GM12878 (cell line): ENCODE data around the gene SLC25A47. TPM values are rescaled to one million over a fixed set of nuclear protein-coding genes. Genes with fewer than 3 reads are reported as not detected.
"Not testable (repeated sequence)": the region's sequence is repeated elsewhere in the genome, so short reads cannot be mapped to it uniquely, and the experiment has no call there.

Experiments used
- ATAC-seq: fragments of 200-7000 bp; cut with Tn5 transposase; 3 replicates; pipeline ENCODE4 v1.9.1; 2020; ENCODE audit warnings: mild to moderate bottlenecking, moderate library complexity
- BruUV-seq: library from RNA; stranded (reverse); fragments of 400-500 nt; replicated peaks from 2 replicates; lab custom pipeline; 2021; lab: Mats Ljungman, UMichigan
- CTCF ChIA-PET: fragments of 300-600 bp; sonication (Branson Sonifier 250); formaldehyde crosslinking; extraction: SDS; loops from one replicate; lab custom pipeline; 2021; ENCODE audit warnings: inconsistent platforms; lab: Yijun Ruan, JAX
- POLR2A ChIA-PET: fragments of 350-600 bp; formaldehyde crosslinking; extraction: SDS; loops from one replicate; lab custom pipeline; 2021; ENCODE audit warnings: inconsistent platforms; lab: Charles Lee
- RAD21 ChIA-PET: fragments of 300-600 bp; sonication (Branson Sonifier 250); formaldehyde crosslinking; loops from one replicate; lab custom pipeline; 2023; ENCODE audit warnings: antibody characterized with exemption; ENCODE audit not compliant: unreplicated experiment; lab: Charles Lee
- SMC1A ChIA-PET: fragments of 300-600 bp; sonication (Branson Sonifier 250); formaldehyde crosslinking; loops from one replicate; lab custom pipeline; 2023; ENCODE audit not compliant: unreplicated experiment, uncharacterized antibody; lab: Charles Lee
- DNase-seq: peaks from one replicate; pipeline ENCODE4 v3.0.0-alpha.2; 2011; ENCODE audit warnings: low read depth, low spot score
- FAIRE-seq: peaks from 3 replicates; lab custom pipeline; 2011; peaks lifted over from hg19 to GRCh38; lab: Jason Lieb, UNC
- H2AFZ ChIP-seq: 2 replicates; pipeline ENCODE4 v1.6.0; 2011; ENCODE audit warnings: low read depth, low read length, control low read depth; ENCODE audit not compliant: control insufficient read depth
- H3K27ac ChIP-seq: 2 replicates; pipeline ENCODE4 v1.5.1; 2011; ENCODE audit warnings: control low read depth; ENCODE audit not compliant: control insufficient read depth, insufficient read depth
- H3K27me3 ChIP-seq, 2 experiments: replicated peaks in 1 of 2; 2 replicates each; pipeline versions ENCODE4 v1.6.0 to v1.6.1; 2011; ENCODE audit warnings: low read length in 1 of 2; ENCODE audit not compliant: control insufficient read depth in 2 of 2, insufficient read depth in 2 of 2
- H3K36me3 ChIP-seq, 2 experiments: 2 replicates each; pipeline ENCODE4 v1.5.1; 2011; ENCODE audit warnings: low read length in 1 of 2; ENCODE audit not compliant: control insufficient read depth in 2 of 2, insufficient read depth in 2 of 2
- H3K4me1 ChIP-seq: 2 replicates; pipeline ENCODE4 v1.6.1; 2011; ENCODE audit warnings: mild to moderate bottlenecking, low read length, moderate library complexity, mixed read lengths; ENCODE audit not compliant: control insufficient read depth, insufficient read depth
- H3K4me2 ChIP-seq: 2 replicates; pipeline ENCODE4 v1.6.0; 2011; ENCODE audit warnings: control low read depth; ENCODE audit not compliant: control insufficient read depth, insufficient read depth
- H3K4me3 ChIP-seq: fragments of 200-600 bp; sonication (generic); 2 replicates; pipeline ENCODE4 v1.5.1; 2016
- H3K79me2 ChIP-seq: 2 replicates; pipeline ENCODE4 v1.6.0; 2011; ENCODE audit warnings: low read length; ENCODE audit not compliant: control insufficient read depth, insufficient read depth
- H3K9ac ChIP-seq: 2 replicates; pipeline ENCODE4 v1.8.0; 2011; ENCODE audit warnings: low read length, control low read depth, mixed read lengths; ENCODE audit not compliant: control insufficient read depth, insufficient read depth
- H3K9me3 ChIP-seq: replicated peaks from 3 replicates; pipeline ENCODE4 v1.5.1; 2011; ENCODE audit warnings: mild to moderate bottlenecking, low read length; ENCODE audit not compliant: control insufficient read depth, insufficient read depth
- H4K20me1 ChIP-seq: 2 replicates; pipeline ENCODE4 v1.6.0; 2011; ENCODE audit not compliant: control insufficient read depth, insufficient read depth
- BRCA1 ChIP-seq: IDR thresholded peaks from 2 replicates; pipeline ENCODE4 v1.6.1; 2011; ENCODE audit warnings: low read depth, low read length, improper control_type of control experiment
- E4F1 ChIP-seq: fragments of 450-650 bp; IDR thresholded peaks from 2 replicates; pipeline ENCODE4 v1.6.1; 2018; ENCODE audit warnings: borderline replicate concordance, mild to moderate bottlenecking; ENCODE audit not compliant: partially characterized antibody
- EED ChIP-seq: sonication (generic); IDR thresholded peaks from 2 replicates; pipeline ENCODE4 v1.6.1; 2016; ENCODE audit warnings: antibody characterized with exemption, low read depth
- MLLT1 ChIP-seq: fragments of 450-650 bp; IDR thresholded peaks from 2 replicates; pipeline ENCODE4 v1.6.1; 2016; ENCODE audit warnings: mild to moderate bottlenecking
- RB1 ChIP-seq: fragments of 450-650 bp; formaldehyde crosslinking; IDR thresholded peaks from 2 replicates; pipeline ENCODE4 v1.6.1; 2017; ENCODE audit warnings: mild to moderate bottlenecking, borderline replicate concordance
- RBBP5 ChIP-seq: fragments of 200-600 bp; sonication (generic); conservative IDR thresholded peaks from 2 replicates; pipeline ENCODE4 v1.6.1; 2016
- ZBTB40 ChIP-seq: fragments of 450-650 bp; IDR thresholded peaks from 2 replicates; pipeline ENCODE4 v1.6.1; 2016; ENCODE audit warnings: mild to moderate bottlenecking, moderate library complexity, borderline replicate concordance
- ZNF24 ChIP-seq: fragments of 450-650 bp; IDR thresholded peaks from 2 replicates; pipeline ENCODE4 v1.6.1; 2017; ENCODE audit warnings: antibody characterized with exemption, mild to moderate bottlenecking
- WGBS: methylation state at CpG from one replicate; pipeline ENCODE4 v1.1.6; 2016; ENCODE audit warnings: low lambda C conversion rate; ENCODE audit not compliant: insufficient replicate concordance, insufficient coverage; ENCODE audit errors: missing lambda C conversion rate; 5-methylcytosine and 5-hydroxymethylcytosine counted together
- in situ Hi-C: fragments of 300-500 bp; cut with MboI; formaldehyde crosslinking; loops from 9 replicates; pipeline ENCODE4 v1.14.3; 2018; ENCODE audit warnings: mixed read lengths
- intact Hi-C: fragments of 100-400 bp; cut with micrococcal nuclease; formaldehyde crosslinking; loops from one replicate; pipeline ENCODE4 v1.14.2; 2022; ENCODE audit not compliant: unreplicated experiment
- polyA plus RNA-seq, 11 experiments: library from polyadenylated mRNA; depleted of rRNA in 4 of 11; unstranded in 6 of 11; stranded (reverse) in 5 of 11; fragments of >200 nt; fragmentation: Nextera tagmentation in 4 of 11; fragmentation: Illumina TruSeq in 1 of 11; extraction: Ambion mirVana in 4 of 11; extraction: Trizol in 1 of 11; gene quantifications; 1 replicate in 1 of 11; 2 replicates in 10 of 11; pipeline versions ENCODE4 v1.2.1 to v1.2.3, GENCODE V29; 2011 to 2016; ENCODE audit warnings: inconsistent platforms in 2 of 11, missing spikeins in 2 of 11, low read depth in 1 of 11
- total RNA-seq, 4 experiments: library from RNA; depleted of rRNA in 3 of 4; stranded (reverse); fragments of >200 nt in 3 of 4; fragmentation: Illumina TruSeq in 1 of 4; extraction: Trizol in 1 of 4; gene quantifications; 2 replicates each; pipeline versions ENCODE4 v1.2.1 to v1.2.3, GENCODE V29; 2013 to 2021

SLC25A47 gene
- total and polyA plus RNA-seq, 10 of the 15 experiments (the other 5 are each of a cell fraction or from before 2014, with no cell fraction given): 0.14 TPM; not detected in 9

- in situ Hi-C loops: loop anchor here (10.0 kb wide), 1 partner anchor 357 kb away; no protein-coding TSS in a partner anchor
- WGBS: 55% methylated on average over 12 of the region's 12 CpGs
- no peaks in the 10 kb centered on the region for H3K27me3 ChIP-seq
- BruUV-seq: no TSS peak
- H3K79me2 ChIP-seq: no peaks in the 10 kb centered on the region
- H3K9me3 ChIP-seq: no peaks in the 10 kb centered on the region
- H3K36me3 ChIP-seq: no peaks in the 10 kb centered on the region
- no peak for DNase-seq
- RAD21 ChIA-PET: no interaction called here
- no peak overlapping the region for H3K4me2 ChIP-seq
- no peak for ATAC-seq
- no peak overlapping the region for H3K27ac ChIP-seq
- H3K4me3 ChIP-seq: no peak overlapping the region
- CTCF ChIA-PET: interaction anchor here (1.2 to 5.3 kb wide), 5 partner anchors 9 to 97 kb away, joined by 3 to 50 read pairs (median 13); partner anchors contain the start of gene WDR25
- POLR2A ChIA-PET: interaction anchor here (0.6 kb wide), 1 partner anchor 52 kb away, joined by 8 read pairs; no protein-coding TSS in a partner anchor
- no peak overlapping the region for H2AFZ ChIP-seq
- H3K9ac ChIP-seq: no peak overlapping the region
- no peak for FAIRE-seq
- intact Hi-C loops: no loop called here
- SMC1A ChIA-PET: no interaction called here
- TF ChIP-seq BRCA1 (no peak), E4F1 (no peak), ZNF24 (no peak), RBBP5 (no peak), MLLT1 (no peak), EED (no peak), RB1 (no peak), ZBTB40 (no peak)
- no peaks in the 10 kb centered on the region for H4K20me1 ChIP-seq
- H3K4me1 ChIP-seq: no peaks in the 10 kb centered on the region
Observed at GRCh38 chr14:100287202-100287997, 35.7 kb upstream of the SLC25A47 start.

GRCh38 chr14:100287998-100288295 lies 35.2 kb upstream of the SLC25A47 start:
- FAIRE-seq, H3K4me2 ChIP-seq, H3K4me3 ChIP-seq, H3K79me2 ChIP-seq, H3K27me3 ChIP-seq, intact Hi-C loops, H2AFZ ChIP-seq, BruUV-seq, H4K20me1 ChIP-seq, RAD21 ChIA-PET, H3K27ac ChIP-seq, H3K4me1 ChIP-seq, SMC1A ChIA-PET, ATAC-seq, DNase-seq, H3K9ac ChIP-seq, H3K9me3 ChIP-seq, H3K36me3 ChIP-seq: not testable (repeated sequence)
- POLR2A ChIA-PET: interaction anchor here (0.6 kb wide), 1 partner anchor 52 kb away, joined by 8 read pairs; no protein-coding TSS in a partner anchor
- WGBS: 83% methylated on average over 8 of the region's 8 CpGs
- in situ Hi-C loops: loop anchor here (10.0 kb wide), 1 partner anchor 357 kb away; no protein-coding TSS in a partner anchor
- CTCF ChIA-PET: interaction anchor here (1.2 to 1.6 kb wide), 2 partner anchors 9 to 38 kb away, joined by 3 to 5 read pairs; no protein-coding TSS in a partner anchor
